IMR-90 (cell line): ENCODE measurements around the gene JMJD1C. TPM values are rescaled to one million over a fixed set of nuclear protein-coding genes. Genes with fewer than 3 reads are reported as not detected.

ENCODE experiments used
- ATAC-seq: fragments of 200-7000 bp; cut with Tn5 transposase; 2 replicates; pipeline ENCODE4 v1.9.1; 2020; ENCODE audit warnings: low read depth, mild to moderate bottlenecking, moderate library complexity
- BruUV-seq: library from RNA; stranded (reverse); fragments of 400-500 nt; replicated peaks from 2 replicates; lab custom pipeline; 2021; lab: Mats Ljungman, UMichigan
- CTCF ChIA-PET: fragments of 300-600 bp; formaldehyde crosslinking; extraction: SDS; loops from one replicate; lab custom pipeline; 2021; ENCODE audit warnings: antibody characterized with exemption; lab: Yijun Ruan, JAX
- POLR2A ChIA-PET: fragments of 300-600 bp; sonication (Branson Sonifier 250); formaldehyde crosslinking; loops from one replicate; lab custom pipeline; 2022; ENCODE audit warnings: antibody characterized with exemption; ENCODE audit not compliant: unreplicated experiment; lab: Charles Lee
- DNase-seq: peaks from one replicate; pipeline ENCODE4 v3.0.0; 2013
- H2AFZ ChIP-seq: replicated peaks from 2 replicates; pipeline ENCODE3; 2013; ENCODE audit warnings: low read length, mild to moderate bottlenecking; ENCODE audit not compliant: poor library complexity
- H2AK5ac ChIP-seq: 2 replicates; pipeline ENCODE4 v1.6.1; 2013; ENCODE audit warnings: low read depth, low read length, inconsistent platforms
- H2AK9ac ChIP-seq: replicated peaks from 2 replicates; pipeline ENCODE3; 2013; ENCODE audit warnings: mild to moderate bottlenecking, low read depth, low read length, moderate library complexity; ENCODE audit not compliant: poor library complexity
- H2BK120ac ChIP-seq: 2 replicates; pipeline ENCODE4 v1.6.1; 2013; ENCODE audit warnings: low read depth, low read length, inconsistent platforms
- H2BK15ac ChIP-seq: 3 replicates; pipeline ENCODE4 v1.6.1; 2013; ENCODE audit warnings: low read depth, low read length, inconsistent platforms
- H2BK20ac ChIP-seq: 2 replicates; pipeline ENCODE4 v1.6.1; 2013; ENCODE audit warnings: low read depth, mild to moderate bottlenecking, inconsistent platforms, low read length, moderate library complexity
- H2BK5ac ChIP-seq: 2 replicates; pipeline ENCODE4 v1.6.1; 2013; ENCODE audit warnings: mild to moderate bottlenecking, low read depth, low read length, inconsistent platforms; ENCODE audit not compliant: poor library complexity, severe bottlenecking
- H3K14ac ChIP-seq: replicated peaks from 2 replicates; pipeline ENCODE4 v1.6.1; 2013; ENCODE audit warnings: low read depth, low read length, inconsistent platforms
- H3K18ac ChIP-seq: 2 replicates; pipeline ENCODE4 v1.6.1; 2013; ENCODE audit warnings: low read depth, low read length, control low read depth
- H3K23ac ChIP-seq: 2 replicates; pipeline ENCODE4 v1.6.1; 2013; ENCODE audit warnings: low read depth, low read length, inconsistent platforms
- H3K27ac ChIP-seq: 2 replicates; pipeline ENCODE4 v1.5.1; 2013; ENCODE audit warnings: mild to moderate bottlenecking, control low read depth, low read length; ENCODE audit not compliant: insufficient read depth
- H3K27me3 ChIP-seq: 2 replicates; pipeline ENCODE4 v1.6.1; 2013; ENCODE audit warnings: low read length; ENCODE audit not compliant: control insufficient read depth, insufficient read depth
- H3K36me3 ChIP-seq: 2 replicates; pipeline ENCODE4 v1.6.1; 2013; ENCODE audit warnings: low read length, mixed read lengths; ENCODE audit not compliant: control insufficient read depth, insufficient read depth
- H3K4ac ChIP-seq: 2 replicates; pipeline ENCODE4 v1.6.1; 2013; ENCODE audit warnings: low read depth, low read length, inconsistent platforms
- H3K4me1 ChIP-seq: 2 replicates; pipeline ENCODE4 v1.6.1; 2013; ENCODE audit warnings: low read length, mixed read lengths; ENCODE audit not compliant: control insufficient read depth, insufficient read depth
- H3K4me2 ChIP-seq: 2 replicates; pipeline ENCODE4 v1.6.1; 2013; ENCODE audit warnings: low read depth, mild to moderate bottlenecking, control low read depth, low read length, moderate library complexity
- H3K4me3 ChIP-seq: 2 replicates; pipeline ENCODE4 v1.5.1; 2013; ENCODE audit warnings: low read depth, mild to moderate bottlenecking, control low read depth, low read length, moderate library complexity; ENCODE audit not compliant: insufficient read depth
- H3K56ac ChIP-seq: 2 replicates; pipeline ENCODE4 v1.6.1; 2013; ENCODE audit warnings: low read length, inconsistent platforms; ENCODE audit not compliant: insufficient read depth; ENCODE audit errors: extremely low read depth
- H3K79me1 ChIP-seq, 2 experiments: 2 replicates each; pipeline ENCODE4 v1.6.1; 2013; ENCODE audit warnings: low read length in 2 of 2, inconsistent platforms in 1 of 2, low read depth in 1 of 2
- H3K9ac ChIP-seq: 2 replicates; pipeline ENCODE4 v1.6.1; 2013; ENCODE audit warnings: low read depth, low read length, control low read depth
- H3K9me1 ChIP-seq: 2 replicates; pipeline ENCODE4 v1.6.1; 2013; ENCODE audit warnings: low read length, inconsistent platforms; ENCODE audit not compliant: insufficient read depth
- H3K9me3 ChIP-seq: 2 replicates; pipeline ENCODE4 v1.6.1; 2013; ENCODE audit warnings: low read length; ENCODE audit not compliant: control insufficient read depth, insufficient read depth
- H4K20me1 ChIP-seq: 2 replicates; pipeline ENCODE4 v1.6.1; 2013; ENCODE audit warnings: low read length, inconsistent platforms; ENCODE audit not compliant: insufficient read depth
- H4K5ac ChIP-seq: 2 replicates; pipeline ENCODE4 v1.6.1; 2013; ENCODE audit warnings: mild to moderate bottlenecking, low read depth, low read length, control low read depth
- H4K8ac ChIP-seq, 2 experiments: 2 replicates each; pipeline ENCODE4 v1.6.1; 2013; ENCODE audit warnings: low read depth in 2 of 2, low read length in 2 of 2, control low read depth in 1 of 2, inconsistent platforms in 1 of 2
- H4K91ac ChIP-seq: 2 replicates; pipeline ENCODE4 v1.6.1; 2013; ENCODE audit warnings: low read depth, low read length, inconsistent platforms; ENCODE audit not compliant: insufficient read depth
- CEBPB ChIP-seq: IDR thresholded peaks from 2 replicates; pipeline ENCODE4 v1.6.1; 2012; ENCODE audit warnings: low read depth, low read length, improper control_type of control experiment
- CHD1 ChIP-seq: IDR thresholded peaks from 2 replicates; pipeline ENCODE4 v1.6.1; 2012; ENCODE audit warnings: low read depth, low read length, improper control_type of control experiment
- FOS ChIP-seq: fragments of 150-350 bp; IDR thresholded peaks from 2 replicates; pipeline ENCODE4 v1.6.1; 2016; ENCODE audit warnings: low read depth, low read length
- MAFK ChIP-seq: IDR thresholded peaks from 2 replicates; pipeline ENCODE4 v1.6.1; 2012; ENCODE audit warnings: low read depth, low read length, improper control_type of control experiment
- MAZ ChIP-seq: IDR thresholded peaks from 2 replicates; pipeline ENCODE4 v1.6.1; 2012; ENCODE audit warnings: low read depth, mild to moderate bottlenecking, low read length, improper control_type of control experiment, moderate library complexity, borderline replicate concordance
- MXI1 ChIP-seq: IDR thresholded peaks from 2 replicates; pipeline ENCODE4 v1.6.1; 2012; ENCODE audit warnings: low read depth, mild to moderate bottlenecking, low read length, moderate library complexity, borderline replicate concordance
- NFE2L2 ChIP-seq: fragments of 150-350 bp; IDR thresholded peaks from 2 replicates; pipeline ENCODE4 v1.6.1; 2016; ENCODE audit warnings: low read depth, mild to moderate bottlenecking, low read length
- RAD21 ChIP-seq: IDR thresholded peaks from 2 replicates; pipeline ENCODE4 v1.6.1; 2012; ENCODE audit warnings: low read length, improper control_type of control experiment
- RCOR1 ChIP-seq: IDR thresholded peaks from 2 replicates; pipeline ENCODE4 v1.6.1; 2012; ENCODE audit warnings: mild to moderate bottlenecking, low read length, improper control_type of control experiment; ENCODE audit not compliant: insufficient replicate concordance
- RFX5 ChIP-seq: IDR thresholded peaks from 2 replicates; pipeline ENCODE4 v1.8.0; 2012; ENCODE audit warnings: low read depth, mild to moderate bottlenecking, low read length, moderate library complexity
- SMC3 ChIP-seq: fragments of 150-350 bp; IDR thresholded peaks from 2 replicates; pipeline ENCODE4 v1.6.1; 2016; ENCODE audit warnings: low read depth, mild to moderate bottlenecking, antibody characterized with exemption, low read length, moderate library complexity
- USF2 ChIP-seq: fragments of 150-350 bp; IDR thresholded peaks from 2 replicates; pipeline ENCODE4 v1.6.1; 2017; ENCODE audit warnings: mild to moderate bottlenecking, antibody characterized with exemption, low read length, low read depth
- WGBS, 2 experiments: methylation state at CpG; one replicate each; pipeline versions ENCODE4 v1.1.5 to v1.1.7; 2013; ENCODE audit warnings: missing lambda C conversion rate in 2 of 2; ENCODE audit not compliant: insufficient read length in 1 of 2; ENCODE audit errors: extremely low coverage in 2 of 2; 5-methylcytosine and 5-hydroxymethylcytosine counted together
- dilution Hi-C: fragments of 300-500 bp; cut with HindIII; formaldehyde crosslinking; loops from one replicate; pipeline ENCODE4 v1.14.3; 2018; ENCODE audit warnings: low sequenced_read_pairs; ENCODE audit not compliant: unreplicated experiment
- in situ Hi-C: fragments of 300-500 bp; cut with MboI; formaldehyde crosslinking; loops from 3 replicates; pipeline ENCODE4 v1.14.3; 2019; ENCODE audit warnings: low sequenced_read_pairs, inconsistent platforms, mixed read lengths
- intact Hi-C: fragments of 100-400 bp; cut with micrococcal nuclease; formaldehyde crosslinking; loops from 2 replicates; pipeline ENCODE4 v1.10.0; 2022
- polyA plus RNA-seq, 3 experiments: library from polyadenylated mRNA; depleted of rRNA; stranded (reverse); fragments of >200 nt; gene quantifications; 2 replicates each; pipeline ENCODE4 v1.2.3, GENCODE V29; 2012; ENCODE audit warnings: low replicate concordance in 1 of 3
- total RNA-seq: library from RNA; depleted of rRNA; stranded (reverse); fragments of >200 nt; gene quantifications from 2 replicates; pipeline ENCODE4 v1.2.3, GENCODE V29; 2012

The JMJD1C gene
- total and polyA plus RNA-seq, 2 of the 4 experiments (the other 2 are of a cell fraction) = 15.6 to 96.8 TPM

- Histone ChIP-seq H4K91ac (no peak overlapping the region), H3K4me3 (no peak overlapping the region), H3K36me3 (no peaks in the 10 kb centered on the region; the same call in 1 of the 2 replicates), H3K14ac (no peak overlapping the region), H2AK9ac (no peak overlapping the region), H2BK5ac (no peak overlapping the region), H4K20me1 (peaks cover 20% of the 10 kb centered on the region), H3K9me3 (no peaks in the 10 kb centered on the region), H4K5ac (no peak overlapping the region), H3K27ac (no peak overlapping the region), H2BK20ac (no peak overlapping the region), H3K9ac (no peak overlapping the region), H3K4ac (no peak overlapping the region), H4K8ac (no peak overlapping the region), H3K27me3 (no peaks in the 10 kb centered on the region), H2BK15ac (no peak overlapping the region), H3K23ac (no peak overlapping the region), H2AK5ac (no peak overlapping the region), H2AFZ (no peak overlapping the region), H2BK120ac (no peak overlapping the region), H3K18ac (no peak overlapping the region), H3K4me1 (no peaks in the 10 kb centered on the region), H3K9me1 (peaks cover 5% of the 10 kb centered on the region; the same call in 1 of the 2 replicates), H3K79me1 (peaks cover 21 to 43% of the 10 kb centered on the region in 2 experiments), H3K4me2 (no peak overlapping the region), H3K56ac (no peak overlapping the region)
- intact Hi-C loops = no loop called here
- TF ChIP-seq FOS (no peak), MXI1 (no peak), MAFK (no peak), MAZ (no peak), CHD1 (no peak), RCOR1 (no peak), SMC3 (no peak), RAD21 (no peak), RFX5 (no peak), NFE2L2 (no peak), CEBPB (no peak), USF2 (no peak)
- no peak for ATAC-seq
- DNase-seq = no peak
- in situ Hi-C loops = no loop called here
- POLR2A ChIA-PET = no interaction called here
- CTCF ChIA-PET = no interaction called here
- dilution Hi-C loops = no loop called here
- 100% methylated on average over 3 of the region's 8 CpGs; no CpG with 5 or more reads in 1 of the 2 experiments for WGBS, 2 experiments
- BruUV-seq = no TSS peak
These were observed 167.8 kb downstream of the JMJD1C start for GRCh38 chr10:63297941-63298340.
